Tibial artery (tissue), 4 donors: ENCODE measurements around the gene PDK2.

ENCODE experiments used
- DNase-seq, 2 donors: peaks; one replicate each; pipeline ENCODE4 v3.0.0-alpha.2; 2019
- H3K27ac ChIP-seq, 2 donors: fragments of 200-600 bp; sonication (generic) in 1 of 2; 1 replicate in 1 of 2; 2 replicates in 1 of 2; pipeline ENCODE4 v1.5.1; 2018 to 2019; ENCODE audit warnings: mild to moderate bottlenecking in 1 of 2
- H3K27me3 ChIP-seq, 2 donors: fragments of 200-600 bp; sonication (generic) in 1 of 2; one replicate each; pipeline versions ENCODE4 v1.5.1 to v1.6.0; 2016 to 2019
- H3K36me3 ChIP-seq, 3 donors: fragments of 200-600 bp; sonication (generic) in 2 of 3; one replicate each; pipeline ENCODE4 v1.5.1; 2016 to 2019; ENCODE audit warnings: mild to moderate bottlenecking in 2 of 3
- H3K4me1 ChIP-seq, 4 donors: fragments of 200-600 bp; sonication (generic) in 2 of 4; 1 replicate in 3 of 4; 2 replicates in 1 of 4; pipeline ENCODE4 v1.5.1; 2016 to 2019
- H3K4me3 ChIP-seq, 2 donors: fragments of 200-600 bp; sonication (generic) in 1 of 2; 1 replicate in 1 of 2; 2 replicates in 1 of 2; pipeline ENCODE4 v1.5.1; 2018 to 2019; ENCODE audit warnings: mild to moderate bottlenecking in 2 of 2
- H3K9me3 ChIP-seq, 3 donors: fragments of 200-600 bp; sonication (generic) in 1 of 3; one replicate each; pipeline ENCODE4 v1.5.1; 2016 to 2019
- CTCF ChIP-seq, 2 experiments: fragments of 200-600 bp in 1 of 2; fragments of 450-650 bp in 1 of 2; IDR thresholded peaks; one replicate each; pipeline ENCODE4 v1.5.1; 2017 to 2019; ENCODE audit warnings: antibody characterized with exemption in 2 of 2, mild to moderate bottlenecking in 1 of 2, moderate library complexity in 1 of 2
- intact Hi-C: fragments of 100-400 bp; cut with DNase I; formaldehyde crosslinking; loops from one replicate; pipeline ENCODE4 v1.15.0; 2023; ENCODE audit warnings: low total_unique reads

The PDK2 gene

DNA sequence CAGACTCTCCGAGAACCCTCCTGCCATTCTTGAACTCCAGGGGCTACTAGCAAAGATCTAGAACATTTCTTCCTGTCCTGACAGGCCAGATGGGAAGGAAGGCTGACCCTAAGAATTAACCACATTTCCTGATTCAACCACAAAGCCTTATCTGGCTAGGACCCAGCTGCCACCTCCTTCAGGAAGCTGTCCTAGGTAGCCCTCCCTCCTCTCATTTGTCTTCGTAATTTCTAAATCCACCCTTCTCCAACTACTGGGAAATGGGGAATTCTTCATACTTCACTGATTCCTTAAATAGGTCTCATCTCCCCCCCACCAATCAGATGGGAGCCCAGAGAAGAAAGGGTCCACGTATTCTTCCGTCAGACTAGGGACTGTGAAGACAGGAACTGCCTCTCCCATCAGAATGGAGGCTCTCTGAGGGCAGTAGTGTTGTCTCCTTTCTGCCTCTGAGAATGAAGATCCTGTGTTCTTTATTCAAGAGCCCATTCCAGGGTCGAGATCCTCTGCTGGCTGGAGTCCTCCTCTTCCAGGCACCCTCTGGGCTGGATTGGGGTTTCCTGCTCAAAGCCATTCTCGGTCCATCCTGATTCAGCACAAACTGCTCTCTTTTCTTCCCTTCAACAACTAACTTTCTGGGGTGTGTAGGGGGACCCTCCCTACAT lies 32.7 kb downstream of the PDK2 start:
- no peak overlapping the region for H3K27ac ChIP-seq
- no peaks in the 10 kb centered on the region for H3K9me3 ChIP-seq
- peaks cover 0 to 4% of the 10 kb centered on the region in 2 donors for H3K27me3 ChIP-seq
- intact Hi-C loops = no loop called here
- no peak overlapping the region for H3K4me3 ChIP-seq
- H3K36me3 ChIP-seq = no peaks in the 10 kb centered on the region
- H3K4me1 ChIP-seq = peaks cover 0 to 37% (median 31%) of the 10 kb centered on the region in 4 donors
- no peak for TF ChIP-seq CTCF (IDR thresholded peaks at IDR 0.05)
- no peak for DNase-seq

GRCh38 chr17:50128441-50129352 lies 33.5 kb downstream of the PDK2 start:
- DNase-seq = no peak
- intact Hi-C loops = no loop called here

GRCh38 chr17:50129353-50129727 lies 34.2 kb downstream of the PDK2 start:
- Histone ChIP-seq H3K4me1 (peaks cover 0 to 52% (median 46%) of the 10 kb centered on the region in 4 donors), H3K36me3 (peaks cover 0 to 3% (median 0%) of the 10 kb centered on the region in 3 donors), H3K27ac (peak overlapping the region; percentile 52 to 62), H3K4me3 (peak overlapping the region; percentile 50 to 59), H3K9me3 (no peaks in the 10 kb centered on the region), H3K27me3 (peaks cover 0 to 4% of the 10 kb centered on the region in 2 donors)
- no peak for TF ChIP-seq CTCF (IDR thresholded peaks at IDR 0.05)
- intact Hi-C loops = no loop called here
- no peak for DNase-seq

More at GRCh38 chr17:50128441-50129352, 33.5 kb downstream of the PDK2 start:
- Histone ChIP-seq H3K9me3 (no peaks in the 10 kb centered on the region), H3K4me3 (peak overlapping the region; percentile 50 to 59), H3K27me3 (peaks cover 0 to 4% of the 10 kb centered on the region in 2 donors), H3K4me1 (peaks cover 0 to 46% (median 40%) of the 10 kb centered on the region in 4 donors), H3K27ac (peak overlapping the region; percentile 52 to 62), H3K36me3 (no peaks in the 10 kb centered on the region)
- TF ChIP-seq CTCF (IDR thresholded peaks at IDR 0.05) = no peak

- no peaks in the 10 kb centered on the region for H3K9me3 ChIP-seq
- peaks cover 0 to 56% (median 49%) of the 10 kb centered on the region in 4 donors for H3K4me1 ChIP-seq
- peak within 1 kb of the TSS; percentile 50 to 59 for H3K4me3 ChIP-seq
- DNase-seq = peak in 1 of 2 donors; percentile 78
- peaks cover 0 to 4% of the 10 kb centered on the region in 2 donors for H3K27me3 ChIP-seq
- intact Hi-C loops = no loop called here
- TF ChIP-seq CTCF (IDR thresholded peaks at IDR 0.05) = no peak
- peaks cover 0 to 9% (median 4%) of the 10 kb centered on the region in 3 donors for H3K36me3 ChIP-seq
- H3K27ac ChIP-seq = peak within 1 kb of the TSS; percentile 52 to 62
These were observed 34.8 kb downstream of the PDK2 start, which contains the start of gene SAMD14 for GRCh38 chr17:50129728-50130558. Gene SAMD14, minus strand, starts transcription at chr17:50130160. Its CDS starts 5,201 bp downstream, at chr17:50124959.
